Keratinocyte (primary cell): Measurements from ENCODE around the gene KRTAP5-2. TPM values are rescaled to one million over a fixed set of nuclear protein-coding genes. Genes with fewer than 3 reads are reported as not detected.

Source experiments
- DNase-seq: peaks from one replicate; pipeline ENCODE4 v3.0.0-alpha.2; 2011; ENCODE audit warnings: low read depth, missing footprints, low spot score
- FAIRE-seq: peaks from 2 replicates; lab custom pipeline; 2011; peaks lifted over from hg19 to GRCh38; lab: Jason Lieb, UNC
- H2AFZ ChIP-seq: 2 replicates; pipeline ENCODE4 v1.6.0; 2012; ENCODE audit warnings: low read length, control low read depth, inconsistent platforms; ENCODE audit not compliant: control insufficient read depth
- H3K27ac ChIP-seq: 2 replicates; pipeline ENCODE4 v1.5.1; 2011; ENCODE audit warnings: low read length; ENCODE audit not compliant: control insufficient read depth, insufficient read depth
- H3K27me3 ChIP-seq: 3 replicates; pipeline ENCODE4 v1.6.0; 2011; ENCODE audit warnings: low read length; ENCODE audit not compliant: control insufficient read depth, insufficient read depth; ENCODE audit errors: extremely low read depth
- H3K36me3 ChIP-seq, 2 experiments: 2 replicates in 1 of 2; 3 replicates in 1 of 2; pipeline ENCODE4 v1.5.1; 2011; ENCODE audit warnings: low read length in 2 of 2, mild to moderate bottlenecking in 1 of 2; ENCODE audit not compliant: control insufficient read depth in 2 of 2, insufficient read depth in 2 of 2; ENCODE audit errors: extremely low read depth in 1 of 2
- H3K4me1 ChIP-seq: 3 replicates; pipeline ENCODE4 v1.5.1; 2011; ENCODE audit warnings: low read length; ENCODE audit not compliant: control insufficient read depth, insufficient read depth; ENCODE audit errors: extremely low read depth
- H3K4me2 ChIP-seq: 3 replicates; pipeline ENCODE4 v1.6.0; 2011; ENCODE audit warnings: low read depth, low read length; ENCODE audit not compliant: control insufficient read depth, insufficient read depth; ENCODE audit errors: extremely low read depth
- H3K4me3 ChIP-seq, 3 experiments: fragments of 200-600 bp in 1 of 3; sonication (generic) in 1 of 3; 2 replicates in 2 of 3; 3 replicates in 1 of 3; pipeline ENCODE4 v1.5.1; 2011 to 2016; ENCODE audit warnings: low read length in 3 of 3, mild to moderate bottlenecking in 3 of 3, control low read depth in 2 of 3, inconsistent platforms in 1 of 3, low read depth in 1 of 3, mixed read lengths in 1 of 3, mixed run types in 1 of 3, moderate library complexity in 1 of 3; ENCODE audit not compliant: control insufficient read depth in 2 of 3, insufficient read depth in 2 of 3; ENCODE audit errors: extremely low read depth in 1 of 3
- H3K79me2 ChIP-seq: 2 replicates; pipeline ENCODE4 v1.6.0; 2012; ENCODE audit warnings: low read length; ENCODE audit not compliant: control insufficient read depth, insufficient read depth
- H3K9ac ChIP-seq: 3 replicates; pipeline ENCODE4 v1.6.0; 2011; ENCODE audit warnings: low read length; ENCODE audit not compliant: control insufficient read depth, insufficient read depth; ENCODE audit errors: extremely low read depth
- H3K9me1 ChIP-seq: 3 replicates; pipeline ENCODE4 v1.6.0; 2011; ENCODE audit warnings: low read length; ENCODE audit not compliant: control insufficient read depth, insufficient read depth; ENCODE audit errors: extremely low read depth
- H3K9me3 ChIP-seq: 2 replicates; pipeline ENCODE4 v1.5.1; 2012; ENCODE audit warnings: low read depth, low read length; ENCODE audit not compliant: control insufficient read depth
- H4K20me1 ChIP-seq: 3 replicates; pipeline ENCODE4 v1.6.0; 2011; ENCODE audit warnings: low read length; ENCODE audit not compliant: control insufficient read depth, insufficient read depth; ENCODE audit errors: extremely low read depth
- EZH2 ChIP-seq: IDR thresholded peaks from one replicate; pipeline ENCODE4 v1.6.1; 2012; ENCODE audit warnings: inconsistent platforms, mild to moderate bottlenecking, low read length, moderate library complexity
- dilution Hi-C: fragments of 300-500 bp; cut with MboI; formaldehyde crosslinking; loops from one replicate; pipeline ENCODE4 v1.7.0; 2020; ENCODE audit warnings: low sequenced_read_pairs; ENCODE audit not compliant: extremely low pct_ligation_motif_present
- polyA plus RNA-seq, 5 experiments: library from polyadenylated mRNA; depleted of rRNA in 3 of 5; stranded (reverse) in 3 of 5; stranded (forward) in 1 of 5; unstranded in 1 of 5; fragments of >200 nt; gene quantifications; 1 replicate in 1 of 5; 2 replicates in 3 of 5; 3 replicates in 1 of 5; pipeline versions ENCODE4 v1.2.1 to v1.2.3, GENCODE V29; 2011 to 2012; ENCODE audit warnings: missing spikeins in 2 of 5, low read depth in 1 of 5, low replicate concordance in 1 of 5
- TF ChIP-seq, protein P1 (sequence below), 3 experiments: IDR thresholded peaks in 1 of 3; conservative IDR thresholded peaks in 1 of 3; optimal IDR thresholded peaks in 1 of 3; 2 replicates in 2 of 3; 3 replicates in 1 of 3; pipeline versions ENCODE3 to v1.5.1; 2011; ENCODE audit warnings: low read length in 3 of 3, mild to moderate bottlenecking in 3 of 3, moderate library complexity in 2 of 3, control low read depth in 1 of 3, inconsistent platforms in 1 of 3; ENCODE audit not compliant: insufficient read depth in 2 of 3; ENCODE audit errors: extremely low read depth in 1 of 3

KRTAP5-2 gene
- polyA plus RNA-seq, 1 donor (not counting 4 experiments of a cell fraction or from before 2014, with no cell fraction given), result not detected

DNA sequence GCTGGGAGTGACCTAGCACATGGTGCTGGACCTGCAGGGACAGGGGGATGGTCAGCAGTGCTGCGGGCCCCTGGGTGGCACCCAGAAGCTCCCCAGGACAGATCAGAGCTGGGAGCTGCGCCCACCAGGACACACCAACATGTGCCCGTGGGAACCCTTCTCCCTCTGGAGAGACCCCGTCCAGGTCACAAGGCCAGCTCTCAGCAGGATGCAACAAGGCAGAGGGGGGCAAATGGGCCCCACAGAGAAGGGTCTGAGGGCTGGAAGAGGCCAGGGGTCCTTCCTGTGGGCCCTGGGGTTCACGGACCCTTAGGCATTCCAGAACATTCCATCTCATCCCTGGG, 32.2 kb downstream of the KRTAP5-2 start:
- no peaks in the 10 kb centered on the region for H3K9me3 ChIP-seq
- dilution Hi-C loops, result no loop called here
- no peak for TF ChIP-seq EZH2
- TF ChIP-seq, protein P1, sequence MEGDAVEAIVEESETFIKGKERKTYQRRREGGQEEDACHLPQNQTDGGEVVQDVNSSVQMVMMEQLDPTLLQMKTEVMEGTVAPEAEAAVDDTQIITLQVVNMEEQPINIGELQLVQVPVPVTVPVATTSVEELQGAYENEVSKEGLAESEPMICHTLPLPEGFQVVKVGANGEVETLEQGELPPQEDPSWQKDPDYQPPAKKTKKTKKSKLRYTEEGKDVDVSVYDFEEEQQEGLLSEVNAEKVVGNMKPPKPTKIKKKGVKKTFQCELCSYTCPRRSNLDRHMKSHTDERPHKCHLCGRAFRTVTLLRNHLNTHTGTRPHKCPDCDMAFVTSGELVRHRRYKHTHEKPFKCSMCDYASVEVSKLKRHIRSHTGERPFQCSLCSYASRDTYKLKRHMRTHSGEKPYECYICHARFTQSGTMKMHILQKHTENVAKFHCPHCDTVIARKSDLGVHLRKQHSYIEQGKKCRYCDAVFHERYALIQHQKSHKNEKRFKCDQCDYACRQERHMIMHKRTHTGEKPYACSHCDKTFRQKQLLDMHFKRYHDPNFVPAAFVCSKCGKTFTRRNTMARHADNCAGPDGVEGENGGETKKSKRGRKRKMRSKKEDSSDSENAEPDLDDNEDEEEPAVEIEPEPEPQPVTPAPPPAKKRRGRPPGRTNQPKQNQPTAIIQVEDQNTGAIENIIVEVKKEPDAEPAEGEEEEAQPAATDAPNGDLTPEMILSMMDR (optimal IDR thresholded peaks at IDR 0.05 in 1 of 3, IDR thresholded peaks at IDR 0.05 in 1 of 3, conservative IDR thresholded peaks at IDR 0.05 in 1 of 3; ENCODE audit: extremely low read depth in 1 of 3, insufficient read depth in 2 of 3, low read length in 3 of 3), result no peak
- H3K4me3 ChIP-seq, result no peak overlapping the region
- FAIRE-seq (no peak), DNase-seq (no peak)
- no peak overlapping the region for H2AFZ ChIP-seq
- H3K79me2 ChIP-seq, result no peaks in the 10 kb centered on the region
- H3K9me1 ChIP-seq, result no peaks in the 10 kb centered on the region
- peaks cover 2% of the 10 kb centered on the region for H4K20me1 ChIP-seq
- no peak overlapping the region for H3K9ac ChIP-seq
- H3K27ac ChIP-seq, result no peak overlapping the region
- H3K4me2 ChIP-seq, result no peak overlapping the region
- H3K27me3 ChIP-seq, result peaks cover 13% of the 10 kb centered on the region
- H3K36me3 ChIP-seq, result peaks cover 0 to 3% of the 10 kb centered on the region in 2 experiments
- H3K4me1 ChIP-seq, result no peaks in the 10 kb centered on the region

DNA sequence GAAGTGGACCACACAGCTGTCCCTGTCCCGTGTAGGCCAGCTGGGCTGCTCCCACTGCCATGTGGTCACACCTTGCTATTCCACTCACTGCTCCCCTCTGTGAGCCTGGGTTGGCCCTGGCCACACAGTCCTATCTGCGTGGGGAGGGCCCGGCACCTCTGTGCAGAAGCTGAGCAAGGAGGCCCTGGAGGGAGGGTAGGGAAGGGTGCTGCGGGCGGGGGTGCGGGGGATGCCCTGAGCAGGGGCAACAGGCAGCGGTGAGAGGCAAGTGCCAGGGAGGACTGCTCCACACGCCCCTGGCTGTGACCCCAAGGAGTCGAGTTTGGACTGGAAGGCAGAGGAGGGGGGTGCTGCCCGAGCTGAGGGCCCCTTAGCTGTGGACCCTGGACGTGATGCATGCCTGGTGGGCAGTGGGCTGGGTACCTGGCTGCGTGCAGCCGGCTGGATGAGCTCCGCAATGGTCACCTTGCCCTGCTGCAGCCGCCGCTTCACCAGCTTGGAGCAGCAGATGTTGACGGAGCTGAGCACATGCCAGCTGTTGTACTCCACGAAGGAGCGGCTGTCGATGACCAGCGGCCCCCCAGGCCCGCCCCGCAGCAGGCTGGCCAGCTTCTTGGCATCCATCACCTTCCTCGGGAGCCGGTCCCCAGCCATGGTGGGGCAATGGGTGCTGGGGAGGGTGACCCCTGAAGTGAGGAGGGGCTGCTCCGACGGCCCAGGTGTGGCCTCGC, 32.8 kb downstream of the KRTAP5-2 start:
- DNase-seq (no peak), FAIRE-seq (no peak)
- peaks cover 0 to 3% of the 10 kb centered on the region in 2 experiments for H3K36me3 ChIP-seq
- no peak overlapping the region for H3K4me3 ChIP-seq
- H2AFZ ChIP-seq, result no peak overlapping the region
- peaks cover 2% of the 10 kb centered on the region for H4K20me1 ChIP-seq
- dilution Hi-C loops, result no loop called here
- no peak overlapping the region for H3K27ac ChIP-seq
- no peaks in the 10 kb centered on the region for H3K9me3 ChIP-seq
- no peak overlapping the region for H3K9ac ChIP-seq
- TF ChIP-seq EZH2, result no peak
- TF ChIP-seq, protein P1 (optimal IDR thresholded peaks at IDR 0.05 in 1 of 3, IDR thresholded peaks at IDR 0.05 in 1 of 3, conservative IDR thresholded peaks at IDR 0.05 in 1 of 3; ENCODE audit: extremely low read depth in 1 of 3, insufficient read depth in 2 of 3, low read length in 3 of 3), result no peak
- peaks cover 9% of the 10 kb centered on the region for H3K27me3 ChIP-seq
- no peaks in the 10 kb centered on the region for H3K4me1 ChIP-seq
- H3K4me2 ChIP-seq, result no peak overlapping the region
- no peaks in the 10 kb centered on the region for H3K9me1 ChIP-seq
- no peaks in the 10 kb centered on the region for H3K79me2 ChIP-seq
